Coronary artery (tissue), 2 donors: Measurements from ENCODE around the gene C1orf53.

Experiments used
- DNase-seq: peaks from one replicate; pipeline ENCODE4 v3.0.0-alpha.2; 2017; ENCODE audit warnings: low spot score
- H3K27ac ChIP-seq, 2 donors: fragments of 200-600 bp; sonication (generic); one replicate each; pipeline ENCODE4 v1.5.1; 2016 to 2019
- H3K4me3 ChIP-seq: fragments of 200-600 bp; sonication (generic); 2 replicates; pipeline ENCODE4 v1.5.1; 2016; ENCODE audit warnings: mild to moderate bottlenecking, moderate library complexity
- TF ChIP-seq, protein P1 (sequence below): fragments of 200-600 bp; sonication (generic); IDR thresholded peaks from one replicate; pipeline ENCODE4 v1.5.1; 2019; ENCODE audit warnings: antibody characterized with exemption

Gene C1orf53

GRCh38 chr1:197907846-197908616, 5.6 kb downstream of the C1orf53 start:
- H3K27ac ChIP-seq: no peak overlapping the region

GRCh38 chr1:197908716-197909220, 6.3 kb downstream of the C1orf53 start:
- DNase-seq: no peak
- TF ChIP-seq, protein P1, sequence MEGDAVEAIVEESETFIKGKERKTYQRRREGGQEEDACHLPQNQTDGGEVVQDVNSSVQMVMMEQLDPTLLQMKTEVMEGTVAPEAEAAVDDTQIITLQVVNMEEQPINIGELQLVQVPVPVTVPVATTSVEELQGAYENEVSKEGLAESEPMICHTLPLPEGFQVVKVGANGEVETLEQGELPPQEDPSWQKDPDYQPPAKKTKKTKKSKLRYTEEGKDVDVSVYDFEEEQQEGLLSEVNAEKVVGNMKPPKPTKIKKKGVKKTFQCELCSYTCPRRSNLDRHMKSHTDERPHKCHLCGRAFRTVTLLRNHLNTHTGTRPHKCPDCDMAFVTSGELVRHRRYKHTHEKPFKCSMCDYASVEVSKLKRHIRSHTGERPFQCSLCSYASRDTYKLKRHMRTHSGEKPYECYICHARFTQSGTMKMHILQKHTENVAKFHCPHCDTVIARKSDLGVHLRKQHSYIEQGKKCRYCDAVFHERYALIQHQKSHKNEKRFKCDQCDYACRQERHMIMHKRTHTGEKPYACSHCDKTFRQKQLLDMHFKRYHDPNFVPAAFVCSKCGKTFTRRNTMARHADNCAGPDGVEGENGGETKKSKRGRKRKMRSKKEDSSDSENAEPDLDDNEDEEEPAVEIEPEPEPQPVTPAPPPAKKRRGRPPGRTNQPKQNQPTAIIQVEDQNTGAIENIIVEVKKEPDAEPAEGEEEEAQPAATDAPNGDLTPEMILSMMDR: no peak
- Histone ChIP-seq H3K27ac (no peak overlapping the region), H3K4me3 (no peak overlapping the region)

More at GRCh38 chr1:197907846-197908616, 5.6 kb downstream of the C1orf53 start:
- H3K4me3 ChIP-seq: no peak overlapping the region
- TF ChIP-seq, protein P1: no peak
- no peak for DNase-seq

DNA sequence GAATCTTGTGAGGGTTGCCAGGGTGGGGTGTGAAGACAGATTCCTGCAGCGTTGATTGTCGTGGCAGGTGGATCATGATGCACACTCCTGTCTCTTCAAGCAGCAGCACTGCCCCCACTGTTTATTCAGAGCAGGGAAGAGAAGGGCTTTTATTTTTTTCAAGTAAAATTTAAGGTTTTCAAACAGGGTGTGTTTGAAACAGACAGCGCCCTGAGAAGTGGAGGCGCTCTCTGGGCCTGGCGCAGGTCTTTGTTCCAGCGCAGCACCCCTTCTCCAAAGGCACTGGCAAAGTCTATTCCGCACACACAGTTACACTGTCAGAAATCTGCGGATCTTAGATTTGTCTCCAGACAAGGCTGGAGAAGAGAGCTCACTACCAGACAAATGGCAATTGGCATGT, 7.0 kb downstream of the C1orf53 start:
- Histone ChIP-seq H3K27ac (no peak overlapping the region), H3K4me3 (no peak overlapping the region)
- no peak for DNase-seq
- TF ChIP-seq, protein P1: no peak

GRCh38 chr1:197910120-197910991, 7.9 kb downstream of the C1orf53 start:
- Histone ChIP-seq H3K4me3 (peak overlapping the region; percentile 66), H3K27ac (no peak overlapping the region)
- no peak for DNase-seq
- TF ChIP-seq, protein P1: no peak

DNA sequence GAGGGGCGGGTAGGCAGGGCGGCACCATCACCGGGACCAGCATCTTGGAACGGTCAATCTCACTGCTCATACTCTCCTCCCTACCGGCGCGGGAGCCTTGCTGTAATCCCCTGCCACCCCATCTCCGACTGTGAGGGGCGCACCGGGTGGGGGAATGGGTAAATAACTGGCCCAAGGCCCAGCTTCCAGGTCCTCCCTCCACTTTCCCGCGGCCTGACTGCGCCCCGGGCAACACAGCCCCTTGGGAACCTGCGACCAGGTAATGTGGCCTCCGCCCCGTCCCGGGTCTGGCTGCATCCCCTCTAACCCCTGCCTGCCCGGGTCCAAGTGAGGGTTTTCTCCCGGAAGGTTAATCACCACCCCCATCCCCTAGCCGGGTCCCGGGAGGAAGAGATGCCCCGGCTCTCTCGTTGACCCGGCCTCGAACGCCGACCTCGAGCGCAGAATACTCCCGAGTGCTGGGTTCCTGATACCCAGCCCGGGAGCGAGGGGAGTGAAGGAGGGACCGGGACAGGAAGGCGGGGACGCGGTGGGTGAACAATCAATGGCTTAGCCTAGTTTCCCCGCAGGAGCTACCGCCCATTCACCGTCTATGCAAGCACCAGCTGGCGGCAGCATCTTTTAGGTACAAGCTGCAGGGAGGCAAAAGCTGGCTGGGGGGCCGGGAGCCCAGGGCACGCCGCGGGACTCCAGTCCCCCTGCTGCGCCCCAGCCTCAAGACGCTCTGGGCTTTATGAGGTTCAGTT, 8.9 kb downstream of the C1orf53 start:
- Histone ChIP-seq H3K27ac (no peak overlapping the region), H3K4me3 (peak overlapping the region; percentile 66)
- TF ChIP-seq, protein P1: no peak
- DNase-seq: peak; percentile 62

DNA sequence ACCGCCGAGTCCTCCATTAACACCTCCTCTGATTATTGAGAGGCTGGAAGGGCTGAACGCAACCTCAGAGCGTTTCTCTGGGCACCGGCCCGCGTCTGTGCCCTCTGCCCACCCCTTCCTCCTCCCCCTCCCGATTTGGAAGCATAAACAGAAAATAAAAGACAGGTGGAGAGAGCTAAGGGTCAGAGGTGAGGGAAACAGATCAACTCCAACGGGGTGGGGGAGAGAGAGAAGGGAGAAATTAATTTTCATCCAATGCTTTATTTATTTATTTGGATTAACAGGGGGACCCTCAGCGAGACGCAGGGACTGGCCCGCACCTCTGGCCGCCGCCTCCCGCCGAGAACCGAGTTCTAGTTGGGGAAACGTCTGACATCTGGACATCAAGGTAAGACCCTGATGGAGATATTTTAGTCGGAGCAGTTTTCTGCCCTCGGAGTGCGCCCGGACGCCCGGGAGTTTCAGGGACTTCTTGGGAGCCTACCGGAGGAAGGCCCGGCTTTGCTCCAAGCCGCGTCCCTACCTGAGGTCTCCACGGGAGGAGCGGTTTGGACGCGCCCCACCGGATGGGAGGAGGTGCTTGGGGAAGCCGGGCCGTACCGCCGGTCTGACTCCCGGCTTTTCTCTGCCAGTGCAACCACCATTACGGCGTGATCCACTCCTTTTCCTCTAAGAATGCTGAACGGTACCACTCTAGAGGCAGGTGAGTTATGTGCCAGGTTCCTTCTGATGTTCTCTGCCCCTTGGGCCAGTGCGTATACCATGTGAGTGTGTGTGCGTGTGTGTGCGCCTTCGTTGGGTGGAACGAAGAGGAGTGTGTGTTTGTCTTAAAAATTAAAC, 9.6 kb downstream of the C1orf53 start:
- TF ChIP-seq, protein P1: no peak
- Histone ChIP-seq H3K4me3 (peak overlapping the region; percentile 66), H3K27ac (no peak overlapping the region)
- peak; percentile 66 for DNase-seq
